Middle frontal gyrus (tissue), 1 donor: ENCODE measurements around the gene NADK.
"Not testable (repeated sequence)": the region's sequence is repeated elsewhere in the genome, so short reads cannot be mapped to it uniquely, and the experiment has no call there.

Experiments used
- DNase-seq: peaks from one replicate; pipeline ENCODE4 v3.0.0-alpha.2; 2015; ENCODE audit warnings: low spot score; ENCODE audit errors: extremely low spot score

Gene NADK

DNA sequence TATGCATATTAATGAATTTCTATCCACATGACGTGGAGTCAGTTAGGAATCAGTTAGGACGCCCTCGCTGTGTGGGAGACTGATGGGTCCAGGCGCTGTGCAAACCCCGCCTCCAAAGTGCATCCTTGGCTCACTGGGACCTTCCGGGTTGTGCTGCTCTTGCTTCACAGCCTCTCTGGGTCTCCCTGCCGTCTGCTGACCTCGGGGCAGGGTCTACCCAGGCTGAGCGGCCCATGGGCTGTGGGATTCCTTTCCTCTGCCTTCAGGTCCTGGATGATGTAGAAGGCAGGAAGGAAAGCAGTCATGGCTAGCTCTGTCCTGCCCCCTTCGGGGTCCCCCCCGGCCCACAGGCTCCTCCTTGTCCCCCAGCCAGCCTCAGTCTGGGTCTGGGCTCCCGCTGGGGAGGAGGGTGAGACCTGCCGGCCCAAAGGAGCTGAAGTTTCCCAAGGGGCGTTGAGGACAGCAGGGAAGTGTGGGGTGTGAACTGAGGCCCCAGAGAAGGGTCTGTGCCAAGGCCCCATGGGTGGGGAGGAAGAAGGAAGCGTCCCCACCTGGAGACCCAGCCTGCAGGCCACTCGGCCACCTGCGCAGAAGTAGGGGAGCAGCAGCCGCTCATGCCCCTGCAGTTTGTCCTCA lies 29.5 kb downstream of the NADK start:
- DNase-seq: no peak

- not testable (repeated sequence) for DNase-seq
Measured at GRCh38 chr1:1746566-1746909, 31.7 kb downstream of the NADK start.

- DNase-seq: not testable (repeated sequence)
Measured at GRCh38 chr1:1745651-1746565, 32.4 kb downstream of the NADK start.

DNA sequence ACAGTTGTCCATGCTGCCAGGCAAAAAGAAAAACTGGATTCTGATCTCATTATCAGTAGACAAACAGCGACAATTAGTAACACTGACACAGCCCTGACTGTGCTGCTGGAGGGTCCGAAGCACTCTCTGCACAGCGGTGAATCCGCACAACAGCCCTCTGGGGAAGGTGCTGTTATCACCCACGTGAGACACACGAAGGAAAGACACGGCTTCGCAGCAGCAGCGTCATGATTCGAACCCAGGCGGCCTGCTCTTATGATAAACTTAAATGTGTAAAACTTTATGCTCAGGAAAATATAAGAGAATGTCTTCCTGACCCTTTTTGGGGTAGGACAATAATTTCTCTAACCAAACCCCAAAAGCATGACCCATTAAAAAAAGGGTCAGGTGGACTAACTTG lies 35.7 kb downstream of the NADK start:
- DNase-seq: not testable (repeated sequence)

GRCh38 chr1:1741013-1741412 lies 37.3 kb downstream of the NADK start:
- DNase-seq: not testable (repeated sequence)

DNA sequence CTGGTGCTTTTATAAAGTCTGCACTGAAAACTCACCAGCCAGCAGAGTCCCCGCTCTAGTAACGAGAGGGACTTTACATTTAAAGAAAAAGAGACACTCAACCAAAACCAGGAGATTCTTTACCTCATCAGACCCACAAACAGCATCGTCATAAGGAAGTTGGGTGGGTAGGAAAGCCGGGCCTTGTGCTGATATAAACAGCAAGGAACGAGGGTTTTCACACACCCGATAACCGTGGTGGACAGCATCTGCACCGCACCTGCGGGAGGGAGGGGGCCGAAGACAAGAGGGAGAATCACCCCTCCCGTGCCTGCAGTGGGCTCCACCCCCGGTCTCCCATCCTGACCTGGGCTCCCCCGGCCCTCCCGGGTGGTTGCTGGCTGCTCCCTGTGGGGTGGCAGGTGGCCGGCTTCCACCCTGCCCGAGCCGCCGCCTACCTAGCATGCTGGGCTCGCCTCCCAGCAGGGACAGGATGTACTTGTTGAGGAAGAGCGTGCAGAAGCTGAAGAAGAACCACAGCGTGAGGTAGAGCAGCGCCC lies 39.4 kb downstream of the NADK start:
- not testable (repeated sequence) for DNase-seq

DNA sequence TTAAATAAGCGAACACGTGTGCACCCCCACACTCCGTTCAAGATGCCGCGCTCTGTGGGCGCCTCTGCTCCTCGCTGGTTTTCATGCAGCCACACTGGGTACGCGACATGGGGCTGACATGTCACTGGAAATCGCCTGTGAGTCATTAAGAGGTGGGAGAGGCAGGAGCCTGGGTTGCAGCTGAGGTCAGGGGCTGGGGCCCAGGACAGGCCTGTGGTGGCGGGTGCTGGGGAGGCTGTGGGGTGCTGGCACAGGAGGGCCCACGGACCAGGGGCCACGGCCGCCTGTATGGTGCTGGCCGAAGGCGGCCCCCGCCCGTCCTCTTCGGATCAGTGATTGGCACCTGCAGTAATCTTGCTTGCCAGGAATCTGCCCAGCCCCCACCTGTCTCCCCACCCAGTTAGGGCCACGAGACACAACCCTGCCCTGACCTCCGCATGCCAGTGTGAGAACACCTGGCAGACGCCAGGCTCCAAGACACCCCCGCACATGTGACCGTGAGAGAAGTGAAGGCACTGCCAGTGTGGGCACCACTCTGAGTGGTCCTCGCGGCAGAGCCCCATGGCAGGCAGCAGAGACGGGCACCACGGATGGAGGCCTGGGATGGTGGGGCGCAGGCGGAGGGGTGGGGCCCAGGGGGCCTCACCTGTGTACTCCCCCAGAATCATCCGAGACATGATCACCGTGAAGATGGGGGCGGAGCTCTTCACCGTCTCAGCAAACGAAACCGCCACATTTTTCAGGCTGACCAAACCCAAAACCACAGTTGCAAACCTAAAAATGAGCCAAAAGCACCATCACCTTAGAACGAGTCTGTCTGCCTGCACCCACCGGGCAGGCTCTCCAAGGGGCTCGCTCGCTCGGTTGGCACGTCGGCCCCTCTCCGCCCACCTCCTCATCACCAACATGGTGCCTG lies 40.3 kb downstream of the NADK start:
- not testable (repeated sequence) for DNase-seq

- DNase-seq: no peak
Measured at GRCh38 chr1:1732381-1732780, 45.9 kb downstream of the NADK start.

- DNase-seq: no peak
Measured at GRCh38 chr1:1730870-1731269, 47.4 kb downstream of the NADK start.

DNA sequence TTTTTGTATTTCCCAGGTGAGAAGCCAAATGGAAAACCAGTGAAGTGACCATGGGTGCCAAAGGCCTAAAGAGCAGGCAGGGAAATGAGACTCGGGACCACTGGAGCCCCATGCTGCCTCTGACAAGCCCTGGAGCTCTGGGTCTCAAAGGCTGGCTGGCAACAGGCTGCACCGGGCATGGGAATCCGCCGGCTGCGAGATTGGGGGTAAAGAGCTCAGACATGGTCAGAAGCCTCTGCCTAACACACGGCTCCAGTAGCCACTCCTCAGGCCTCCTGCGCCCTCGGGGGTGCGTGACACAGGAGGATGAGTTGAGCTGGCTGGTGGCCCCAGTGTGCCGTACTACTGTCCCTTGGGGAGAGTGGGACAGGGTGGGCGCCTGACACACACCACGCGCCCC lies 48.0 kb downstream of the NADK start:
- not testable (repeated sequence) for DNase-seq

DNA sequence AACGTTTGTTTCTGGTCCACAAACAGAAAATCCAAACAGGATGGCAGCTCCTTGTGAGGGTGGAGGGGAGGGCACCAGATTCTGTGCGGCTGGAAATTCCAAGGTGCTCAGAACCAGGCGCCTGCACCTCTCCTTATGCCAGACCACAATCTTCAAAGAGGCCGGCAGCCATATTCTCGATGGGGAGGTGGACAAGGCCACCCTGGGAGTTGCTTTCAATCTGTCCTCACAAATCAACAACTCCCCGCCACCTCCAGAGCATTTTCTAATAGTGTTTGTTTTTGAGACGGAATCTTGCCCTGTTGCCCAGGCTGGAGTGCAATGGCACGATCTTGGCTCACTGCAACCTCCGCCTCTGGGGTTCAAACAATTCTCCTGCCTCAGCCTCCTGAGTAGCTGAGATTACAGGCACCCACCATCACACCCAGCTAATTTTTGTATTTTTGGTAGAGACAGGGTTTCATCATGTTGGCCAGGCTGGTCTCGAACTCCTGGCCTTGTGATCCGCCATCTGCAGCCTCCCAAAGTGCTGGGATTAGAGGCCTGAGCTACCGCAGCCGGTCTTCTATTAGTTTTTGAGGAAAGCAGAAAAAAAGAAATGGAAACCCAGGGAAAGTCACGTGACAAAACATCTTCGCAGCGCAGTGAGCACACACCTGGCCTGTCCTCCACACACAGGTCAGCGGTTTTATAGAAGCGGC lies 49.0 kb downstream of the NADK start:
- DNase-seq: not testable (repeated sequence)

- not testable (repeated sequence) for DNase-seq
Measured at GRCh38 chr1:1728308-1729005, 49.8 kb downstream of the NADK start.

DNA sequence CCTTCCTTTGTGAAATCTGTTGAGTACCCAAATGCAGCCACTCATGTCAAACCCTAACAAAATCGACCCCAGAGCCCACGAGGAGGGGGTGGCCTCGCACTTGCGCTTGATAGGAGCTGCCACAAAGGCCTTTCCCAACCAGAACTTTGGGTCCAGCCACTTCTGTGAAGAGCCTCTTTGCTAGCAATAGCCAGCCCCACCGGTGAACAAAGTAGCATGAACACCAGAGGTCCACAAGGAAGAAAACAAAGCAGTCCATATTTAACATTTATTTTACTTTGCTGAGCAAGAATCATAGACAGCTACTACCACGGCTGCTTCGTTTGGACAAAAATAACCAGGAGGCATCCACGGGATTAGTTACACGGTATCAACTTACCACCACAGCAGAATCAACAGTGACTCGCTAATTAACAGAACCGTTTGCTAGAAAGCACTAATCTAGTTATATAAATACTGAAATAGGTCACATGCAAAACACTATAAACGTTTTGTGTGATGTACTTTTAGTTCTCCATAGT lies 51.1 kb downstream of the NADK start:
- DNase-seq: not testable (repeated sequence)

GRCh38 chr1:1726088-1726487 lies 52.2 kb downstream of the NADK start:
- not testable (repeated sequence) for DNase-seq

DNA sequence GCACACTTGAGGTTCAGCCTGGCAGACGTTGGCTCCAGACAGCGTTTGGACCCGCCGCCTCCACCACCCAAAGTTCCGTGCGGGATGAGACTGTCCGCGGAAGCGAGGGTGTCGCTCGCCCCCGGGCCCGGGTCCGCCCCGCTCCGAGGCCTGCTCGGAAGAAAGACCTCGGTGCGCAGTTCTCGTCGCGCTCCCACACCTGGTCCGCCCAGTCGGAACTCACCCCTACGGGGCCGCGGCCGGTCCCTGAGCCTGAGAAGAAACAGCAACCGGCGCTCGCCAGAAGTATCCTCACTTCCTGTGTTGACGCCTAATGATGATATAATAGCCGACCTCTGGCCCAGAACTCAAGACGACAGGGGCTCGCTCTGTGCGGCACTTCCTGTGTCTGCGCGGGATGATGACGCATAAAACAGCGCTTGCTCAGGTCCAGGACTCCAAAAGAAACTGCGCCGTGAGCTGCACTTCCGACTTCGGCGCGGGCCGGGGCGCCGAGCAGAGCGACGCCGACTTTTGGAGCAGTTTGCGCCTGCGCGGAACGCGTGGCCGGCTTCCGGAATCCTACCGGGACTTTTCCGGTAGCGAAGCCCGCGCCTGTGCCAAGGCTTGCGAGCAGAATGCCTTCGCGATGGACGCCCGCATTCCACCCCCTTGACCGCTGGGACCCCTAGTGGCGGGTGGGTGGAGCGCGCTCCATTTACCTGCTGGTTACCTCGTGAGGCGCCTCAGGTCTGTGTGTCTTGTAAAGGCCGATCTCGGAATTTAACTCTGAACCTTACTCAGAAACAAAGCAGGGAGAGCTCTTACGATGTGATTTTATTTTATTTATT lies 54.0 kb downstream of the NADK start, which contains the start of gene CDK11A:
CDK11A (minus strand) TSS at position 323 of the 830 bp plus-strand sequence. CDS start 1,539 bp downstream, outside the sequence.
- peak; percentile 99 for DNase-seq

DNA sequence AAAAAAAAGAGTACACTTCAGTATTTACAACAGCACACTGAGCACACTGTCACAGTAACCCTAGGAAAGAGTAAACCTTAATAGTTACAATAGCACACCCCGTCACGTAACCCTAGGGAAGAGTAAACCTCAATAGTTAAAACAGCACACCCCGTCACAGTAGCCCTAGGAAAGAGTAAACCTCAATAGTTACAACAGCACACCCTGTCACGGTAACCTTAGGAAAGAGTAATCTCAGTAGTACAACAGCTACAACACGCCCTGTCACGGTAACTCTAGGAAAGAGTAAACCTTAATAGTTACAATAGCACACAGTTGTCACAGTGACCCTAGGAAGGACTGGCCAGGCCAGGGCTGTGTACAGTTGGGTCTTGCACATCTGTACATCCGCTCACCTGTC lies 57.1 kb downstream of the NADK start:
- DNase-seq: no peak

- DNase-seq: not testable (repeated sequence)
Measured at GRCh38 chr1:1715109-1715883, 63.0 kb downstream of the NADK start.

DNA sequence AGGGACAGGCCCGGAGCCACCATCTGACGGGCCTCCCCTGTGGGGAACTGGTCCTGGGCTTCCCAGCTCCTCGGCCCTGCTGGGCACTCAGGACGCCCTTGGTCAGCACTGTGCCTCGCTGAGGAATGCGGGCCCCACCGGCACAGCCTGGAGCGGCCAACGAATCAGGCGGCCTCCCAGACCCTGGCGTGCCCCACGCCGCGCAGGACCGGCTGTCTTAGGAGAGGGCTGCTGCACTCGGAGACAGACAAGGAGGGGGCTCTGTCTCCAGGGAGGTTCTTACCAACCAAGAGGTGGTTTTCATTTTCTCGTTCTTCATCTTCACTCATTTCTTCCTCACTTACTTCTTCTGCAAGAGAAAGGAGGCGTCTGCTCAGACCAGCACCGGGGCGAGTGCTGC lies 70.4 kb downstream of the NADK start:
- not testable (repeated sequence) for DNase-seq
